ENCODE results near the gene GTPBP2. TPM values are rescaled to one million over a fixed set of nuclear protein-coding genes. Genes with fewer than 3 reads are reported as not detected.

Gene GTPBP2
- total and polyA plus RNA-seq, 2 of the 4 experiments (the other 2 are of a cell fraction), result 38.4 to 86.6 TPM

GRCh38 chr6:43666196-43666920 lies 37.3 kb upstream of the GTPBP2 start:
- no peak overlapping the region for H3K56ac ChIP-seq (ENCODE audit: extremely low read depth, insufficient read depth, low read length)
- intact Hi-C loops (cut with micrococcal nuclease), result loop anchor here (10.0 kb wide), 1 partner anchor 288 kb away; no protein-coding TSS in a partner anchor
- BruUV-seq (replicated peaks), result no TSS peak
- no peak overlapping the region for H3K9ac ChIP-seq (ENCODE audit: low read depth, low read length)
- DNase-seq (no peak), ATAC-seq (ENCODE audit: low read depth) (no peak)
- H3K9me3 ChIP-seq (ENCODE audit: control insufficient read depth, insufficient read depth, low read length), result no peaks in the 10 kb centered on the region
- H3K4me1 ChIP-seq (ENCODE audit: control insufficient read depth, insufficient read depth, low read length), result peaks cover 17% of the 10 kb centered on the region
- H4K8ac ChIP-seq (ENCODE audit: low read depth in 2 of 2, low read length in 2 of 2), result no peak overlapping the region
- no peak overlapping the region for H2BK15ac ChIP-seq (ENCODE audit: low read depth, low read length)
- peaks cover 8% of the 10 kb centered on the region; the same call in 1 of the 2 replicates for H3K36me3 ChIP-seq (ENCODE audit: control insufficient read depth, insufficient read depth, low read length)
- POLR2A ChIA-PET (ENCODE audit: unreplicated experiment), result no interaction called here
- H2BK5ac ChIP-seq (ENCODE audit: low read depth, low read length, poor library complexity, severe bottlenecking), result no peak overlapping the region
- no peak overlapping the region for H3K23ac ChIP-seq (ENCODE audit: low read depth, low read length)
- no peak overlapping the region for H3K4me2 ChIP-seq (ENCODE audit: low read depth, low read length)
- no peak overlapping the region for H2AK9ac ChIP-seq (replicated peaks; ENCODE audit: low read depth, low read length, poor library complexity)
- dilution Hi-C loops (cut with HindIII; ENCODE audit: low sequenced_read_pairs, unreplicated experiment), result no loop called here
- peak overlapping the region; percentile 61; the same call in 1 of the 2 replicates for H2AK5ac ChIP-seq (ENCODE audit: low read depth, low read length)
- no peak overlapping the region for H3K18ac ChIP-seq (ENCODE audit: low read depth, low read length)
- H2BK120ac ChIP-seq (ENCODE audit: low read depth, low read length), result no peak overlapping the region
- H3K79me1 ChIP-seq (ENCODE audit: low read depth in 1 of 2, low read length in 2 of 2), result no peaks in the 10 kb centered on the region
- CTCF ChIA-PET, result interaction anchor here (1.7 kb wide), 1 partner anchor 413 kb away, joined by 6 read pairs; no protein-coding TSS in a partner anchor
- H4K5ac ChIP-seq (ENCODE audit: low read depth, low read length), result no peak overlapping the region
- 0 out of 2 replicates have a peak overlapping the region, but pooled peaks have one; percentile 18 for H3K4ac ChIP-seq (ENCODE audit: low read depth, low read length)
- no peaks in the 10 kb centered on the region for H3K27me3 ChIP-seq (ENCODE audit: control insufficient read depth, insufficient read depth, low read length)
- no peak overlapping the region for H3K4me3 ChIP-seq (ENCODE audit: insufficient read depth, low read depth, low read length)
- peaks cover 18% of the 10 kb centered on the region; the same call in 1 of the 2 replicates for H3K9me1 ChIP-seq (ENCODE audit: insufficient read depth, low read length)
- H3K27ac ChIP-seq (ENCODE audit: insufficient read depth, low read length), result no peak overlapping the region
- H2BK20ac ChIP-seq (ENCODE audit: low read depth, low read length), result no peak overlapping the region
- no peak overlapping the region for H4K91ac ChIP-seq (ENCODE audit: insufficient read depth, low read depth, low read length)
- H4K20me1 ChIP-seq (ENCODE audit: insufficient read depth, low read length), result no peaks in the 10 kb centered on the region; the same call in 1 of the 2 replicates
- H3K14ac ChIP-seq (replicated peaks; ENCODE audit: low read depth, low read length), result no peak overlapping the region
- in situ Hi-C loops (cut with MboI; ENCODE audit: low sequenced_read_pairs), result loop anchor here (5.0 kb wide), 2 partner anchors 101 to 416 kb away; no protein-coding TSS in a partner anchor
- WGBS, 2 experiments (ENCODE audit: extremely low coverage in 2 of 2, insufficient read length in 1 of 2), result 94% methylated on average over 5 of the region's 13 CpGs; no CpG with 5 or more reads in 1 of the 2 experiments
- TF ChIP-seq ELK1 (IDR thresholded peaks at IDR 0.05; ENCODE audit: borderline replicate concordance, low read depth, low read length) (no peak), CEBPB (IDR thresholded peaks at IDR 0.05; ENCODE audit: low read depth, low read length) (no peak), USF2 (IDR thresholded peaks at IDR 0.05; ENCODE audit: low read depth, low read length) (no peak), NFE2L2 (IDR thresholded peaks at IDR 0.05; ENCODE audit: low read depth, low read length) (no peak), RAD21 (IDR thresholded peaks at IDR 0.05; ENCODE audit: low read length) (no peak), SMC3 (IDR thresholded peaks at IDR 0.05; ENCODE audit: low read depth, low read length) (no peak), FOS (IDR thresholded peaks at IDR 0.05; ENCODE audit: low read depth, low read length) (no peak), RFX5 (IDR thresholded peaks at IDR 0.05; ENCODE audit: low read depth, low read length) (no peak), MAZ (IDR thresholded peaks at IDR 0.05; ENCODE audit: borderline replicate concordance, low read depth, low read length) (no peak), BHLHE40 (IDR thresholded peaks at IDR 0.05; ENCODE audit: low read depth, low read length) (no peak), MXI1 (IDR thresholded peaks at IDR 0.05; ENCODE audit: borderline replicate concordance, low read depth, low read length) (no peak), RCOR1 (IDR thresholded peaks at IDR 0.05; ENCODE audit: insufficient replicate concordance, low read length) (no peak), MAFK (IDR thresholded peaks at IDR 0.05; ENCODE audit: low read depth, low read length) (no peak)
- H2AFZ ChIP-seq (replicated peaks; ENCODE audit: low read length, poor library complexity), result no peak overlapping the region

Measured in IMR-90 (cell line).